A549 treated with AZD9567 at 1 μM for 4 hours (cell line): Measurements from ENCODE around the gene DIRAS1. TPM values are rescaled to one million over a fixed set of nuclear protein-coding genes. Genes with fewer than 3 reads are reported as not detected.

Experiments
- total RNA-seq: library from RNA; stranded (reverse); fragments of 200-300 nt; extraction: Qiagen RNA extraction; gene quantifications from 5 replicates; pipeline ENCODE4 v1.2.3, GENCODE V29; 2022; ENCODE audit not compliant: insufficient read depth

Gene DIRAS1
- 3.4 to 5.8 TPM (median 4.0 TPM) in 5 replicates for total RNA-seq

GRCh38 chr19:2720777-2721569, at the start of gene DIRAS1:
DIRAS1 (minus strand) TSS chr19:2721372; CDS start chr19:2717806, 3,566 bp downstream.

GRCh38 chr19:2739602-2740313, 18.6 kb upstream of the DIRAS1 start, which contains the start of gene SLC39A3:
SLC39A3 (minus strand) TSS chr19:2740017; CDS start chr19:2737257, 2,760 bp downstream.

GRCh38 chr19:2702170-2703076, 18.7 kb downstream of the DIRAS1 start, which contains the start of gene GNG7:
GNG7 (minus strand) TSS chr19:2702694; CDS start chr19:2520688, 182,006 bp downstream.

Other genes starting within 250 kb of the DIRAS1 start
- gene GADD45B, start 245.2 kb downstream of the DIRAS1 start, total RNA-seq, result 75.4 to 120 TPM (median 110 TPM) in 5 replicates
- gene GNG7, start 18.7 kb downstream of the DIRAS1 start, total RNA-seq, result 0.03 to 0.08 TPM (median 0.05 TPM) in 4 of 5 replicates, not detected in the other
- 27.1 to 33.0 TPM (median 29.3 TPM) in 5 replicates for gene SLC39A3, start 18.6 kb upstream of the DIRAS1 start, total RNA-seq
- gene SGTA, start 61.9 kb upstream of the DIRAS1 start, total RNA-seq, result 68.4 to 76.2 TPM (median 69.3 TPM) in 5 replicates
- gene THOP1, start 64.1 kb upstream of the DIRAS1 start, total RNA-seq, result 76.4 to 105 TPM (median 98.7 TPM) in 5 replicates
- 0.87 to 1.3 TPM (median 1.1 TPM) in 5 replicates for gene ZNF554, start 98.5 kb upstream of the DIRAS1 start, total RNA-seq
- 1.5 to 2.5 TPM (median 2.4 TPM) in 5 replicates for gene ZNF555, start 120.1 kb upstream of the DIRAS1 start, total RNA-seq
- gene ZNF556, start 146.0 kb upstream of the DIRAS1 start, total RNA-seq, result 0.02 to 0.08 TPM (median 0.05 TPM) in 4 of 5 replicates, not detected in the other
- 2.6 to 3.1 TPM (median 2.8 TPM) in 5 replicates for gene ZNF57, start 179.6 kb upstream of the DIRAS1 start, total RNA-seq
- gene ZNF77, start 223.6 kb upstream of the DIRAS1 start, total RNA-seq, result 1.6 to 2.1 TPM (median 1.8 TPM) in 5 replicates